HG03135 (cell line): ENCODE data around the gene DCTN2.

Experiments used
- ATAC-seq: cut with Tn5 transposase; IDR thresholded peaks from one replicate; pipeline ENCODE4 v1.9.1; 2021; ENCODE audit warnings: mild to moderate bottlenecking, moderate library complexity; ENCODE audit not compliant: unreplicated experiment

Gene DCTN2

DNA sequence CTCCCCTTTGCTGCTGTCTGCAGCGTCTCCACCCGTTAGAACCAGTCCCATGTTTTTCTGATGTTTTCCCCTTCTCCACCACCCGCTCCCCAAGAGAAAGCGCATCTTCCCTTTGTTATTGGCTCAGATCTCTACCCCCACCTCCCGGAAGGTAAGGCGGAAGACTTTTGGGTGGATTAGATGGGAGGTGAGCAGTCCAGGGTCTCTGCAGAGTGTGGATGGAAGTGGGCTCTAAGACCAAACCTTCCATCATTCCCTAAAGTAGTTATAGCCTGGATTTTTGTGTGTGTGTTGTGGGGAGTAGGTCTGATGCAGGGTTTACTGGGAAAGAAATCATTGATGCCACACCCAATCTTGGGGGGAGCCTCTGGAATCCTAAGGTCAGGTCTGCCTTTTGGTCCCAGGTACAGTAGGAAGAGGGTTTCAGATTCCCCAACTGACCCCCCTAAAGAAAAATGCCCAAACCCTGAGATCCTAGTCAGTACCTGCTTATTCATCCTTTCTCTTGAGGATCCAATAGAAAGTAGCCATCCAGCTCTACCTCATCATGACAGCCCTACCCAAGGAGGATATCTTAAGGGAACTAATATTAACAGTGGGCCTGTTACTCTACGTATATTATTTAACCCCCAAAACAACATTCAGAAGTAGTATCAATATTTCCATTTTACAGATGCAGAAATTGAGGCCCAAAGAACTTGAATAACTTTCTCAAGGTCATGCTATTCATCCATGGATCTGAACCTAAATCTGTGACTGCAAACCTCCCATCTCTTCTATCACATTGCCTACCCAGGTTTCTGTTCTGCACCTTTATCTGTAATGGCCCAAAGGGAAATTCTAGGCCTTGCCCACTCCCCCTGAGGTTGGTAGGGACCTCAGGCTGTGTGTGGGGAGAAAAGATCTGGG, 3.9 kb upstream of the DCTN2 start:
- ATAC-seq, result no peak

DNA sequence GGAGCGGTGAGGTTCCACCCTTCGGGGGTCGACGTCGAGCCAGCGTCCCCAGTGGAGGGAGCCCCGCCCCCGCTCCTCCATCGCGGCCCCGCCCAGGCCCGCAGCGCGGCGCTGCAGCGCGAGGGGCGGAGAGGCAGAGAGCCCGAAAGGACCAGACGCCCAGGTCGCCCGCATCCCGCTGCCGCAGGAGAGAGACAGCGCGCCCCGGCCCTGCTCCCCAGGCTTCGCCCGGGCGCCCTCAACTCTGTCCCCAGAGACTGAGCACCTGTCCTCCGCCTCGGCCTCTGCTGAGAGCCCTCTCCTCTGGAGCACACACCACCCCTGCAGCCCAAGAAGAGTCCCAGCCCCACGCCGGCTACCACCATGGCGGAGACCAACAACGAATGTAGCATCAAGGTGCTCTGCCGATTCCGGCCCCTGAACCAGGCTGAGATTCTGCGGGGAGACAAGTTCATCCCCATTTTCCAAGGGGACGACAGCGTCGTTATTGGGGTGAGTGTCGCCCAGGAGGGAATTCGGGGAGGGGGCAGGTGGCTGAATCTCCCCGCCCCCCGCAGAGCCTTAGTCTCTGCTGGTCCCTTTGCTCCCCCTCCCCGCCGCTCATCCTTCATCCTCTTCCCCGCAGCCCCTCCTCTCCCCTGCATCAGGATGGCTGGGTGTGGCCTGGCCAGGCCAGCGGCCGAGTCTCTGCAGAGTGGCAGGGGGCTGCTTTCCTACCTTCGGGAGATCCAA, 3.1 kb upstream of the DCTN2 start, which contains the start of gene KIF5A:
TSS of gene KIF5A (plus strand) at position 136 of the 732 bp plus-strand sequence. CDS start at position 364, 228 bp downstream.
- no peak for ATAC-seq

DNA sequence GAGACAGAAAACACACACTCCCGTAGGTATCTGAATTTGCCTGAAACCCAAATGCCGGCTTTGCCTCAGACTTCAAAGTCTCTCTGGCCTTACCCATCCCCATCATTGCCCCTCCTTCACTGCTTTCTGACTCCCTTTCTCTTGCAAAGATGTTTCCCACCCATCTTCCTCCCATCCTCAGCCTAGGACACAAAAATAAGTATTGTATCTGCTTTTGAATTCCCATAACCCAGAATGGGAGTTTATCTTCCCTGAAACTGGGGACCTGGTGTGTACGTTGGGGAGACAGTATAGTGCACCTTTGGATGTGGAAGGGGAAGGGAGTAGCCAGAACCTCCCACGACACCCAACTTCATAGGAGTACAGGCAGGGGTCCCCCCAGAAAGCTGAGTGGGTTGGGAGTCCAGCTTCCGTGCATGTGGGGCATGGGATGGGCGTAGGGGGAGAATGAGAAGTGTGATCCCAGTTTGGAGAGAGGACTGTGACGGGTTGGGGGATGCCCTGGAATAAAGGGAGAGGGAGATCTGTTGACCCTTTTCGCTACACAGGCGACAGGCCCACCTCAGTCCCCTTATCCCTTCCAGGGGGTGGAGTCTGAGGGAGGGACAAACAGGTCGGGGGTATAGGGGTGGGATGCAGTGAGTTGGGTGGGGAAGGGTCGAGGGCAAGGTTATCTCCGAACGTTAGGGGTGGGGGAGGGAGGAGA, 2.4 kb upstream of the DCTN2 start:
- no peak for ATAC-seq

DNA sequence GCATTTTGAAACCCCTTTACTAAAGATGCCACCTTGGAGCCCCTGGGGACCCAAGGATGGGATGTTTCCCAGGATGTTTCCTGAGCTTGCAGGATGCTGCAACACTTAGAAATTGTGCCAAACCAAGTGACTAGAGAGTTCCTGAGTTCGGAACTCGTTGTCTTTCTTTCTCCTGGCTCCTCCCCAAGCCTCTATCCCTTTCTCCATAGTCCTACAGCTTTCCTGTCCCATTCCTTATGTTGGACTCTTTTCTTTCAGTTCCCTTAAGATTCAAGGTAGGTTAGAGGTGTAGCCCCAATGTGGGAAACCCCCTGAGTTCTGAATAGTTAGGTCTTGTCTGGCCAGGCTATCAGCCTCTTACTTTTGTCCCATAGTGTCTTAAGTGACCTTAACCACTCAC, 1.5 kb upstream of the DCTN2 start:
- no peak for ATAC-seq

DNA sequence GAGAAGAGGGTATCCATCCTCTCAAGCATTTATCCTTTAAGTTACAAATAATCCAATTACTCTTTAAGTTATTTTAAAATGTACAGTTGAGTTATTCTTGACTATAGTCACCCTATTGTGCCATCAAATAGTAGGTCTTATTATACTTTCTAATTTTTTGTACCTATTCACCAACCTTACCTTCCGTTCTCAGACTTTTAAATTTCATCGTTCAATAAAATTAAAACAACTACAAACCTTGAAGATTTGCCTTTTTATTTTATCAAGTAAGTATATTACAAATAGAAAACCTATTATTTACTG, 972 bp upstream of the DCTN2 start:
- ATAC-seq, result no peak

DNA sequence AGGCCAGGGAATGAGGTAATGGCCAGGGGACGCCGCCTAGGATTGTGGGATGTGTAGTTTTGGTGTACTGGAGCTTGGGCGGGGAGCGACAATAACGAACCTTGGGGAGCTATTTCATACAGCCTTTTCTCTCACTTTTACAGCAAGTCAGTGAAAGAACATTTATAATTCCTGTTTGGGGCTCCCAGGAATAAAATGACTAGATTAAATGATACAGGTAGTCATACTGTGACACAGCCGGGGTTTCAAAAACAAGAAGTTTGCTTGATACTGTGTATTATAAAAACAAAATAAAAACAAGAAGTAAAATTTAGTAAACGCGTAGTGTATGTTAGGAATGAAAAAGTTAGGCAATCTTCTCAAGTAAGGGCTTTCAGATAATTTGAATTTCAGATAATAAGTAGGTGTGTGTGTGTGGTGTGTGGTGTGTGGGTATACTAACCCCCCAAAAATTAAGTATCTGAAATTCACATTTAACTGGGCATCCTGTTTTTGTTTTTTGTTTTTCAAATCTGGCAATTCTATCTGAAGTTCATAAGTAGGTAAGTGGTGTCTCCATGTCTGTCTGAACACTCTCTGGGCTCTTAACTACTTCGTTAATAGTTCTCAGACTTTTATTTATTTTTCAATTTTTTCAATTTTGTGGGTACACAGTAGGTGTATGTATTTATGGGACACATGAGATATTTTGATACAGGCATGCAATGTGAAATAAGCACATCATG, 458 bp upstream of the DCTN2 start:
- no peak for ATAC-seq

DNA sequence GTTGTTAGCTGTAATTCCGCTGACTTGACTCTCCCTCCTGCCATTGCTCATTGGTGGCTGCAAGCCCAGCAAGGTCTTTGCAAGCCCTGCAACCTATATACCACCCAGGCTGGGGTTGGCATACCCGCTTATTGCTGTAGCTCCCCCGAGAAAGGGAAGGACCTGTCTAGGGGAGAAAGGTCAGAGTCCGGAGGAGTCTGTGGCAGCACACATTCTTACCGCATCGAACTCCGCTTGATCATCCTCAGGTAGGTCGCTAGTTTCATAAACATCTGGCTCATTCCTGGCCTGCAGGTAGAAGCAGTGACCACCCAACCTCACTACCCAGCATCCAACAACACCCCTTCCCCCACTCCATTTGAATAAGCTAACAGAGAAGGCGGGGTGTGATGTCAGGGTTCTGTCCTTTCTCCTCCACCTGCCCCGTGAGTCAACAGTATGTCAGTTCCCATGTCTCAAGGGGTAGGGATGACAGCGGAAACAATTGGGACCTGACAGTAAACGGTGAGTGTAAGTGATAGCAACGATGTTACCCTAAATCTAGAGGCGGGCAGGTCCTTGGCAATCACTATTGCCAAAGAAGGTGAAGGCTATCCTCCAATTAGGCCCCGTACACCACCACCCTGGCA, 1.1 kb downstream of the DCTN2 start:
- ATAC-seq, result no peak

DNA sequence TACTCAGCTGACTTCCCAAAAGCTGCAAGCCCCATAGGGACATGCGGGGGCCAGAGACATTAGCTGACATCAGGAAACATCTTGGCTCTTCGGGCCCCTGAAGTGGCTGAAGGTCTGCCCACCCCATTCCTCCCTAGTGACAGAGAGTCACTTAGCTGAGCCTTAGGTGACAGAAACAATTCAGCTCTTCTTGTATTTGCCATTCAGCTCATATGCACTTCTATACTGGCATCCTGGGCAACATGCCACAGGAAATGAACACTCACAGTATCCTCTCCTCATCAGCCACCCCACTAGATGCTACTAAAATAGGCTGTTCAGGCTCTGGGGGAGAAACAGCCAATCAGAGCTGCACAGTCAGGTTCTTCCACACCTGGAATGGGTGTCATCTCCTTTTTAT, 3.4 kb downstream of the DCTN2 start:
- no peak for ATAC-seq

DNA sequence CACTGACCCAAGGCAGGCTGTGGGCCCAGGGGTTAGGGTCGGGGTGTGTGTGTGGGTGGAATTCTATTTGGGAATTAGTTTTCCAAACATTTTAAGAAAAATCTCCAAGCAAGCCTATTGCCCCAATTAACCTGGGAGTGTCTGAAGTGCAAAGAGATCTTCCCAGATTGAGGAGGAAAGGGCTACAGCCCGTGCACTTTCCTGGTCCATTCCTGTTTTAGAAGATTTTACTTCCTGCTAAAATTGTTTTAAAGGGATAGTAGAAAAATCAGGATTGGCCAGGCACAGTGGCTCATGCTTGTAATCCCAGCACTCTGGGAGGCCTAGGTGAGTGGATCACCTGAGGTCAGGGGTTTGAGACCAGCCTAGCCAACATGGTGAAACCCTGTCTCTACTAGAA, 5.3 kb downstream of the DCTN2 start:
- ATAC-seq, result no peak

DNA sequence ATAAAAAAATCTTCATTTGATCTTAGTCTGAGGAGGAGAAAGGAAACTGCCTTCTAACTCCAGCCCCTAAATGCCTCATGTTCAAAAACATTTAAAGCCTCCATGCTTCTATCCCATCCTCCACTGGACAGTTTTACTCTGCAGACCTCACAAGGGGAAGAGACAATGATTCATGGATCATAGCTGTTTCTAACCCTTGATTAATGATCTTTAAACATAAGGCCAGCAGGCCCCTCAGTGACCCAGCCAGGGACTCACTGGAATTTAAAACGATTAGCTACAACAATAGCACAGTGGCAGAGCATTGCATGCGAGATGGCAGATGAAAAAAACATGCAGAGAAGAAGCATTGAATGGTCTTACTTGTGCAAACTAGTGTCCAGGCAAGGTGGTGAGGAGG, 6.0 kb downstream of the DCTN2 start:
- ATAC-seq, result no peak

DNA sequence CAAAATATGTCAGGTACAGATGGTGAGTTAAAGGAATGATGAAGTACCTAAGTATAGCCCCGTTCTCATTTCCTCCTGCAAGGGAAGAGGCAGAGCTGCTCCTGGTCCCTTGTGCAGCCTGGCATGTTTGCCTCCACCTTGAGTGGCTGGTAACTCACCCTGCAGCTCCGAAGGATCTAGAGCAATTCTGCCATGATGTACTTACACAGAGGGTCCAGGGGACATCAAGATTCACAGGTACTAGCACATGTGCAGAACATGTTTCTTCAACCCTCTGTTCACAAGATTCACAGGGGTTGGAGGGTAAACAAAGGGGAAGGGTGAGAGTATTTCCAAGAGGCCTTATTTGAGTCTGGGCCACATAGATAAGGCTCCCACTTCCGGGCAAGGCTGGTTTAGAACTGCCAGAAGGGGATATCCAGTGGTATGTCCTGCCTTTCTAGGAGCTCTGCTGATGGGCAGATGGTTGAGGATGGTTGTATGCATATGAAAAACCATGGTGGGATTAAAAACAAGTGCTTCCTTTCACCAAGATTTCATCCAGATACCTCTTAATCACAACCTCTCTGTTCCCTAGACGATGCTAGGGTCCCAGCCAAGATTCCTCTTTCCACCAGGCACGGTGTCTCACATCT, 7.7 kb downstream of the DCTN2 start:
- no peak for ATAC-seq

DNA sequence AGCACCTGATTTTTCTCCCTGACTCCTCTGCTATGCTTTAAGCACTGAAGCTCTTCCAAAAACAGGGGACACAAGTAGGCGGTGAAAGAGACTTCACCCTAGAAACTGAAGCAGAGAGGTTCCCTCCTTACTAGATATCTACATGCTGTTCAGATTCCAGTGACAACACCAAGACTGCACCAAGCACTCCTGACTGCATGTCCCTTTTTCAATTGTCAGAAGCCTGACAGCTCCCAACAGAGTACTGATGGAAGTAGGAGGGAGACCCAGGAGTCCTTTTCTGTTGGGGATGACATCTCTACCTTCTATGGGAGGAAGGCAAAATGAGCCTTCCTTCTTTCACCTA, 10.4 kb downstream of the DCTN2 start:
- no peak for ATAC-seq

DNA sequence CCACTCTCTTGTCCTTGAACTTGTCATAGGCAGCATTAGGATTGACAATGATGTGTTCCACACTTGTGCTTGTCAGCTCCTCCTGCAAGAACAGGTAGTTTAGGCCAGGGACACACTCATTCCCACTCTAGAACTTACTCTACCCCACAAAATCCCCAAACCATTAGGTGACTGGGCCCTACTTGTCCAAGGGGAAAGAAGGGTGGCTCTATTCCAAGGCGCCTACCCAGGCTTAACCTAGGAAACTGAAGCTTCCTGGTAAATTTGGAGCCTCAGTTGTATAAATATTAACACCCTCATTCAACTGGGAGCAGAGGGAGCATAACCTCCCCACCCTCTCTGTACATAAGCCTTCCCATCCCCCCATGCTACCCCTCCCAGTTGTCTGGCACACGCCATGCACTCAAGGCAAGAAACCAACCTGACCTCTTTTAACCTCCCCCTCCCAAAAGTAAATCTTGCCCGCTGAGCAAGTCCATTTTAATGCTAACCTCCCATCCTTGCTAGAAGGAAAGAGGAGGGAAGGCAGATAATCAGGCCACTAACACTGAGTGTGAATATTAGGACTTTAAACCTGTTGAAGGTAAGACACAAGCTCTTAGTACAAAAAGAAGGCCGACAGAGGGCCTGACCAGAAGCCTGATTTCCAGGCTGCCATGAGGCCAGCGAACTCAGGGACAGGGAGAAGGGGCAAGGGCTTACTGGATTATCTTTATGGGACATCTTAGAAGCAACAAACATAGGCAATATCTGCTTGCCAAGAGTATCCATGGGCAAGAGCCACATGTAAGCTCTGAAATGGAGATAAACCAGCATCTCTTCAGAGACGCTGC, 11.0 kb downstream of the DCTN2 start:
- no peak for ATAC-seq

DNA sequence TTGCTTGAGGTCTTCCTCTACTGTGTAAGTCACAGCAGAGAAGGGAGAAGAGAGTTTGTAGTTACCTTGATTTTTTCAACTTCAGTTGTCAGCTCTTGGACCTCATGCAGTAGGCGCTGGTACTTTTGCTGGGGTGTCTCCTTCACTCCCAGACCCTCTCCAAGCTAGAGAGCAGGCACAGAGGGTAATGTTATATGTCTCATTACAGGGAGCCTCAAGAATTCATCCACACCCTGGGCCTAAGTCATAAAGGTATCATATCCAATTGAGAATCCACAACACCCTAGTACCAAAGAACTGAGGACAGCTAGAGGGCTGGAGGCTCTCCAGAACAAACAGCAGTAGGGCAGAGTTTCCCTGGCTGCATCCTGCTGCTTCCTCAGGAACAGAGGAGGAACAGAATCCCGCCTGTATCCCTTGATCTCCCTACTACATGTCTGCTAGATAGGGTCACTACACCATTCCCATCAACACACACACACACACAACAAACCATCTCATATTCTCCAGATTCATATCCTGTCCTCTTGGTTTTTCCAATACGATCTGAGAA, 11.9 kb downstream of the DCTN2 start:
- no peak for ATAC-seq

DNA sequence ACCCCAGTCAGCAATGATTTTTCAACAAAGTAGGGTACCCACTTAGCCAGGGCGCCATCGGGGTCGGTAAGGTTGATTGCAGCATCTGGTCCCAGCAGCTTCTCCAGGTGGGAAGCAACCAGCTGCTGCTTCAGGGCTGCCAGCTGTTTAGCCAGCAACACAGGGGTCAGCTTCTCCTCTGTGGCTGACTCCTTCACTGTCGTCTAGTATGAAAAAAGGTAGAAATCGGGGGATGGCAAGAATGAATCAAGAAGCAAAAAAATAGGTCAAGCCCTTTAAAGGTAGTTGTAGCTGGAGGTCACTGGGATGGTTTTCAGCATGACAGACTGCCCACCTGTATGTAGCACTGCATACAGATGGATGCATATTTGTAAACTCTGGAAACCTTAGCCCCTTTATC, 12.7 kb downstream of the DCTN2 start:
- no peak for ATAC-seq

DNA sequence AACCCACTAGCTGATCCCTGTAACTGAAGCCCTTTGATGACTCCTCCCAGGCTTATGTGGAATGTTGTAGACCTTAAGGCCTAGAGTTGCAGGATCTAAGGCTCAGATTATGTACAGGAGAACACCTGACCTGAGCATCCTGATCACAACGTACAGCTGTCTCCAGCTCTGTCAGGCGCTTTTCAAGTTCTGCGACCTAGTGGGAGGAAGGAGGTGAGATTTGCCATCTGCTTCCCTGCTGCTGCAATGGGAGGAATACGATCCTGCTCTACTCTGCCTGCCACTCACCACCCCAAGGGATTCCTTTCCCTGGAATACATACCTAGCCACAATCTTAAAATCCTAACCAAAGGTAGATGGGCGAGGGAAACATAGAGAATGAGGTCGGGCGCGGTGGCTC, 13.9 kb downstream of the DCTN2 start:
- ATAC-seq, result no peak

DNA sequence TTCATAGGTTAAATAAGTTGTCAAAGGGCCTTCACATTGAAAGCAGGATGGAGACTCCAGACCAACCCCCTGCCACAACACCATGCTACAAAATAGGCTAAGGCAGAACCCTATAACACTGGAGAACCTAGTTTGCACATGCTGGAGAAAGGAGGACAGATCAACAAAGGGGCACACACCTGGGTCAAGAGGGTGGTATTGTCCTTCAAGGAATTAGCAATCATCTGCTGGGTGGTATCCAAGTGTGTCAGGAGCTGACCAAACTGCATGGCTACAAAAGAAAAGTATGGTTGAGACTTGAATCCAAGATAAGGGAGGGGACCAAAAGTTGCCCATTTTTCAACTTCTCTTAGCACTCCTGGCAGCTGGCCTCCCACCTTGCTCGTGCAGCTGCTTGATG, 15.2 kb downstream of the DCTN2 start:
- no peak for ATAC-seq

DNA sequence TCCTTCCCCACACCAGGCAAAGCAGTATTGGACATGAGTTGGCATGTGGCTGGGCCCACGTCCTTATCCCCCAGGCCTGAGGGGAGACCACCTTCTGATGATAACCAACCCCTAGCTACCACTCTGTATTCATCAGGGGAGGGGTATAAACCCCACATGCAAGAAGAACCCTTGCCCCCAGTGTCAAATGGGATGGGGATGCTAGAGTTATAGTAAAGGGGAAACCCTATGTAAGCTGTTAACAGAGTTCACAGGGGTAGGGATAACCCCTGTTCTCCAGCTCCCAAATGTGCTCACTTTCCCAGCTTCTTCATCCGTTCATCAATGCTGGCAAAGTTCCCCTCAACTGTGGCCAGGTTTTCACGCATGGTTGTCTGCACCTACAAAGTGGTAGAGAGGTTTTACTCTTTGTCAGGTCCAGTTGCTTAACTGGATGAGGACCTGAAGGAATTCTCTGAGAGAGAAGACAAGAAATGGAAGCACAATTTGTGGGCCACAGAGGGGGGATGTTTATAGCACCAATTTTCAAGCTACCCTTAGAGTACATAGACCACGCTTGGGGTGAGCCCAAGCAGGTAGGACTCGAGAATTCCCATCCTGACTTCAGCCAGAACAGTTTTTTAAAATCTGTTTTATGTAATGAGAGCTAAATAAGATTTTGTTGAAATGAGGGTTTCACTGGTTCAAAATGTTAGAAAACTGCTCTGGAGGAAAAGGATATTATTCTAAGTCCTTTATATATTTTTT, 16.4 kb downstream of the DCTN2 start:
- ATAC-seq, result no peak
